Natural killer cell (primary cell): ENCODE measurements around the gene TBC1D22A. TPM values are rescaled to one million over a fixed set of nuclear protein-coding genes. Genes with fewer than 3 reads are reported as not detected.
"Not testable (repeated sequence)": the region's sequence is repeated elsewhere in the genome, so short reads cannot be mapped to it uniquely, and the experiment has no call there.

Source experiments
- ATAC-seq, 3 donors: fragments of 150-1000 bp in 2 of 3; fragments of 200-7000 bp in 1 of 3; cut with Tn5 transposase; 1 replicate in 1 of 3; 2 replicates in 2 of 3; pipeline ENCODE4 v1.10.0; 2021; ENCODE audit warnings: mild to moderate bottlenecking in 2 of 3, moderate library complexity in 2 of 3
- DNase-seq, 2 donors: peaks; one replicate each; pipeline versions ENCODE4 v3.0.0 to v3.0.0-alpha.2; 2013 to 2021; ENCODE audit warnings: mixed read lengths in 1 of 2
- H3K27ac ChIP-seq: one replicate; pipeline ENCODE4 v1.5.1; 2013; ENCODE audit warnings: mild to moderate bottlenecking, low read length
- H3K27me3 ChIP-seq: one replicate; pipeline ENCODE4 v1.6.1; 2013; ENCODE audit warnings: low read length; ENCODE audit not compliant: control insufficient read depth, insufficient read depth
- H3K36me3 ChIP-seq: one replicate; pipeline ENCODE4 v1.6.1; 2013; ENCODE audit warnings: low read length; ENCODE audit not compliant: control insufficient read depth, insufficient read depth
- H3K4me1 ChIP-seq: one replicate; pipeline ENCODE4 v1.6.1; 2013; ENCODE audit warnings: low read length; ENCODE audit not compliant: control insufficient read depth, insufficient read depth
- H3K4me3 ChIP-seq: one replicate; pipeline ENCODE4 v1.5.1; 2013; ENCODE audit warnings: low read length
- H3K9me3 ChIP-seq: one replicate; pipeline ENCODE4 v1.6.1; 2013; ENCODE audit warnings: low read length; ENCODE audit not compliant: control insufficient read depth, insufficient read depth
- H3K27ac Mint-ChIP-seq, 2 donors: one replicate each; pipeline ENCODE4 v1.8.0; 2022; ENCODE audit warnings: mild to moderate bottlenecking in 2 of 2, mixed read lengths in 2 of 2, moderate library complexity in 1 of 2
- H3K27me3 Mint-ChIP-seq, 2 donors: one replicate each; pipeline ENCODE4 v1.8.0; 2022; ENCODE audit warnings: low read depth in 2 of 2, mixed read lengths in 2 of 2
- H3K36me3 Mint-ChIP-seq: one replicate; pipeline ENCODE4 v1.8.0; 2022; ENCODE audit warnings: mixed read lengths
- H3K4me1 Mint-ChIP-seq, 2 donors: one replicate each; pipeline ENCODE4 v1.8.0; 2022; ENCODE audit warnings: mixed read lengths in 2 of 2
- H3K4me3 Mint-ChIP-seq: one replicate; pipeline ENCODE4 v1.8.0; 2022; ENCODE audit warnings: mild to moderate bottlenecking, moderate library complexity, mixed read lengths
- H3K9me3 Mint-ChIP-seq, 2 donors: one replicate each; pipeline ENCODE4 v1.8.0; 2022; ENCODE audit warnings: mixed read lengths in 2 of 2
- WGBS: methylation state at CpG from one replicate; pipeline ENCODE4 v1.1.7; 2013; ENCODE audit warnings: missing lambda C conversion rate; ENCODE audit not compliant: insufficient coverage; 5-methylcytosine and 5-hydroxymethylcytosine counted together
- intact Hi-C: fragments of 100-400 bp; cut with micrococcal nuclease; formaldehyde crosslinking; loops from one replicate; pipeline ENCODE4 v1.14.2; 2022
- total RNA-seq, 4 donors: library from RNA; stranded (reverse); fragments of 120-200 nt in 1 of 4; gene quantifications; one replicate each; pipeline versions ENCODE4 v1.2.3 to v1.2.4, GENCODE V29; 2013 to 2022
- TF ChIP-seq, protein P1 (sequence below): fragments of 200-600 bp; IDR thresholded peaks from one replicate; pipeline ENCODE4 v1.8.0; 2022; ENCODE audit warnings: antibody characterized with exemption

The TBC1D22A gene
- total RNA-seq, 3 donors from 2014 or later (not counting 1 experiment from before 2014, with no cell fraction given) = 47.4 to 53.7 (median 53.2) TPM

DNA sequence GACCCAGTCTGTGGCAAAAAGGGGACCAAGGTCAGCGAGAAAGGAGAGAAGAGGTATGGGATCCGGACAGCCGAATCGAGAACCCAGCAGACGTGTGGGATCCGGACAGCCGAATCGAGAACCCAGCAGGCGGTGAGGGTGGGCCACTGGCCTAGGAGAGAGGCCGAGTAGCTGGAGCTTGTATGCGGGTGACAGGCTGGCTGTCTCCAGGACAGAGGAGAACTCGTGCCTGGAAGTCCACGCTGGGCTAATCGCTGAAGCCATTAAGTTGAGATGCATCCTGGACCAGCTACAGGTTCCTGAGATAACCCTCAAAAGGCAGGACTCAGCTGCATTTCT lies 30.4 kb upstream of the TBC1D22A start:
- no peaks in the 10 kb centered on the region for H3K9me3 Mint-ChIP-seq
- intact Hi-C loops = no loop called here
- ATAC-seq = no peak
- H3K4me3 Mint-ChIP-seq = peak overlapping the region; percentile 28
- H3K27me3 Mint-ChIP-seq = no peaks in the 10 kb centered on the region
- Histone ChIP-seq H3K9me3 (no peaks in the 10 kb centered on the region), H3K4me1 (peaks cover 48% of the 10 kb centered on the region), H3K36me3 (peaks cover 23% of the 10 kb centered on the region), H3K4me3 (no peak overlapping the region), H3K27me3 (no peaks in the 10 kb centered on the region), H3K27ac (no peak overlapping the region)
- H3K4me1 Mint-ChIP-seq = peaks cover 45 to 51% of the 10 kb centered on the region in 2 donors
- TF ChIP-seq, protein P1, sequence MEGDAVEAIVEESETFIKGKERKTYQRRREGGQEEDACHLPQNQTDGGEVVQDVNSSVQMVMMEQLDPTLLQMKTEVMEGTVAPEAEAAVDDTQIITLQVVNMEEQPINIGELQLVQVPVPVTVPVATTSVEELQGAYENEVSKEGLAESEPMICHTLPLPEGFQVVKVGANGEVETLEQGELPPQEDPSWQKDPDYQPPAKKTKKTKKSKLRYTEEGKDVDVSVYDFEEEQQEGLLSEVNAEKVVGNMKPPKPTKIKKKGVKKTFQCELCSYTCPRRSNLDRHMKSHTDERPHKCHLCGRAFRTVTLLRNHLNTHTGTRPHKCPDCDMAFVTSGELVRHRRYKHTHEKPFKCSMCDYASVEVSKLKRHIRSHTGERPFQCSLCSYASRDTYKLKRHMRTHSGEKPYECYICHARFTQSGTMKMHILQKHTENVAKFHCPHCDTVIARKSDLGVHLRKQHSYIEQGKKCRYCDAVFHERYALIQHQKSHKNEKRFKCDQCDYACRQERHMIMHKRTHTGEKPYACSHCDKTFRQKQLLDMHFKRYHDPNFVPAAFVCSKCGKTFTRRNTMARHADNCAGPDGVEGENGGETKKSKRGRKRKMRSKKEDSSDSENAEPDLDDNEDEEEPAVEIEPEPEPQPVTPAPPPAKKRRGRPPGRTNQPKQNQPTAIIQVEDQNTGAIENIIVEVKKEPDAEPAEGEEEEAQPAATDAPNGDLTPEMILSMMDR = no peak
- no peaks in the 10 kb centered on the region for H3K36me3 Mint-ChIP-seq
- H3K27ac Mint-ChIP-seq = peak overlapping the region; percentile 57 to 72
- DNase-seq = no peak
- WGBS = 91% methylated on average over 14 of the region's 14 CpGs

DNA sequence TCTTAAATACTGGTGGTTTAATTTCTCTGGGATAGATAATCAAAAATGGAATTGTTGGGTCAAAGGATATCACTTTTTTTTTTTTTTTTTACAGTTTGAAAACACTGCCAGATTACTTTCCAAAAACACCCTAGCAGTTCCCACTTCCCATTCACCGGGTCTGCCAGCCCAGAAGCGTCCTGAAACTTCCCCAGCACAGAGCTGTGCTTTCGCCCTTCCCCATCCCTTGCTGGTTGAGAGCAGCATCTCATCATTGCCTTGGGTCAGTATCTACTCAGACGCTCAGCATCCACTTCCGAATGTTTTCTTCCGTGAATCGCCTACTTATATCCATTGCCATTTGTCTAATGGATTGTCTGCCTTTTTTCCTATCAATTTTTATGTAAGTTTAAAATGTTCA lies 29.9 kb upstream of the TBC1D22A start:
- intact Hi-C loops = no loop called here
- H3K9me3 Mint-ChIP-seq = no peaks in the 10 kb centered on the region
- TF ChIP-seq, protein P1 = no peak
- H3K36me3 ChIP-seq = peaks cover 23% of the 10 kb centered on the region
- ATAC-seq (no peak), DNase-seq (no peak)
- no peaks in the 10 kb centered on the region for H3K27me3 ChIP-seq
- H3K9me3 ChIP-seq = no peaks in the 10 kb centered on the region
- peak overlapping the region; percentile 57 to 72 for H3K27ac Mint-ChIP-seq
- no peaks in the 10 kb centered on the region for H3K27me3 Mint-ChIP-seq
- H3K4me1 ChIP-seq = peaks cover 48% of the 10 kb centered on the region
- no peak overlapping the region for H3K4me3 Mint-ChIP-seq
- H3K36me3 Mint-ChIP-seq = no peaks in the 10 kb centered on the region
- H3K4me3 ChIP-seq = no peak overlapping the region
- WGBS = 79% methylated on average over 7 of the region's 7 CpGs
- no peak overlapping the region for H3K27ac ChIP-seq
- peaks cover 46 to 51% of the 10 kb centered on the region in 2 donors for H3K4me1 Mint-ChIP-seq

DNA sequence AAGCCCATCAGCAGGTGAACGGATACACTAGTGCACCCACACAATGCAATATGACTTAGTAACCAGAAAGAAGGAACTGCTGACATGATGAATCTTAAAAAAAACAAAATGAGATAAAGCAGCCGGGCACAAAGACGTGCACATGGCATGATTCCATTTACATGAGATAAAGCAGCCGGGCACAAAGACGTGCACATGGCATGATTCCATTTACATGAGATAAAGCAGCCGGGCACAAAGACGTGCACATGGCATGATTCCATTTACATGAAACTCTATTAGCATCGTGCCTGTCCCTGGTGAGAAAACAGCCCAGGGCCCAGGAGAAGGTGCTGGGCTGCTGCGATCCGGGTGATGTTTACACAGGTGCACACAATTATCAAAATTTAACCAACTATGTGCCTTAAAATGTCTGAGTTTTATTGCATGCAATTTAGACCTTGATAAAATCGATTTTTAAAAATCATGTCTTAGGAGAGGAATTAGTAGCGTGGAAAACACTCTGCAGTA lies 28.2 kb upstream of the TBC1D22A start:
- Histone ChIP-seq H3K27ac (peak overlapping the region; percentile 85), H3K36me3 (peaks cover 12% of the 10 kb centered on the region), H3K4me1 (peaks cover 56% of the 10 kb centered on the region)
- DNase-seq, H3K9me3 Mint-ChIP-seq, H3K9me3 ChIP-seq, H3K27me3 ChIP-seq, H3K27me3 Mint-ChIP-seq, ATAC-seq, H3K36me3 Mint-ChIP-seq, H3K4me3 ChIP-seq, intact Hi-C loops: not testable (repeated sequence)
- H3K4me1 Mint-ChIP-seq = peaks cover 51 to 58% of the 10 kb centered on the region in 2 donors
- H3K27ac Mint-ChIP-seq = peak overlapping the region; percentile 92 to 94
- peak overlapping the region; percentile 85 for H3K4me3 Mint-ChIP-seq
- WGBS = 71% methylated on average over 11 of the region's 12 CpGs

DNA sequence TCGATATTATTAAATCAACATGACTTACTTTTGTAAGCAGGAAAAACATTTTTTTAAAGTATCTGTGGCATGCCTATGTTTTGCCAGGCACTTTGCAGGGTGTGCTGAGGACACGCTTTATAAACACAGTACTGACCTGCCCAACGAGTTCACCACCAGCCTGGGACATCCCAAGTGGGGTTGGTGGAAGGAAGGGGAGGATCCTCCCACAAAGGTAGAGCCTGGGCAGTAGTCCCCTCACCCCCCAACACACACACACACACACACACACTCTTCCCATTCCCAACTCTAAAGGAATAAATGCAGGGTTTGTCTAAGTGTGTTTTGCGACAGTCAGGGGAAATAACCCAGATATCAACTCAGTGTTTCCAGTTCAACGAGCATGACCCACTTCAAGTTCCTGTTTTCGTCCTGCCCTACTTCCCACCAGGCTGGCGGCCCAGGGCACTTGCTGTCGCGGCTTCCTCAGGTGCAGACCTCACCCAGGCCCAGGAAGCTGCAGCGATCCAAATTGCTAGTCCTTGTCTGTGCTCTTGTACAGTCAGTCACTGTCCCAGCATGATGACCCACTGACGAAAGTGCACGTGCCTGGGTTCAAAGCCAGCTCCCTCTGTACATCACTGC lies 27.5 kb upstream of the TBC1D22A start:
- Histone ChIP-seq H3K4me1 (peaks cover 62% of the 10 kb centered on the region), H3K36me3 (peaks cover 9% of the 10 kb centered on the region), H3K4me3 (peak overlapping the region; percentile 12), H3K27ac (peak overlapping the region; percentile 85), H3K27me3 (no peaks in the 10 kb centered on the region), H3K9me3 (no peaks in the 10 kb centered on the region)
- intact Hi-C loops = no loop called here
- WGBS = 14% methylated on average over 11 of the region's 12 CpGs
- Mint-ChIP-seq H3K4me1 (peaks cover 54 to 62% of the 10 kb centered on the region in 2 donors), H3K4me3 (peak overlapping the region; percentile 85), H3K27ac (peak overlapping the region; percentile 92 to 94), H3K36me3 (no peaks in the 10 kb centered on the region), H3K9me3 (no peaks in the 10 kb centered on the region), H3K27me3 (no peaks in the 10 kb centered on the region)
- TF ChIP-seq, protein P1 = no peak
- DNase-seq (peak; percentile 43 to 84), ATAC-seq (peak; percentile 20 to 56 (median 26))
